ENCODE results near the gene SYT3. TPM values are rescaled to one million over a fixed set of nuclear protein-coding genes. Genes with fewer than 3 reads are reported as not detected.

SYT3 gene
- total and polyA plus RNA-seq, 7 donors = 0.07 to 0.26 (median 0.12) TPM; not detected in 4

- no peak within 1 kb of the TSS for H3K27ac ChIP-seq
- no peak within 1 kb of the TSS for H3K4me3 ChIP-seq
- intact Hi-C loops (cut with DNase I) = no loop called here
- no peak for DNase-seq
- ATAC-seq = no peak
- H3K36me3 ChIP-seq (ENCODE audit: insufficient read depth in 1 of 2, low read depth in 1 of 2) = no peaks in the 10 kb centered on the region
- TF ChIP-seq CTCF (IDR thresholded peaks at IDR 0.05) = no peak
- H3K9me3 ChIP-seq = no peaks in the 10 kb centered on the region
- peaks cover 0 to 41% (median 2%) of the 10 kb centered on the region in 3 donors for H3K27me3 ChIP-seq (ENCODE audit: insufficient read depth in 3 of 3, low read length in 2 of 3)
- WGBS, 3 donors = 17 to 24% (median 24%) methylated on average over 7 of the region's 7 CpGs
- no peaks in the 10 kb centered on the region for H3K4me1 ChIP-seq
These were observed 10.0 kb upstream of the SYT3 start, which contains the start of gene C19orf81 for GRCh38 chr19:50649433-50650391. Gene C19orf81 (plus strand): TSS chr19:50649445. CDS start chr19:50649445, 0 bp downstream.

DNA sequence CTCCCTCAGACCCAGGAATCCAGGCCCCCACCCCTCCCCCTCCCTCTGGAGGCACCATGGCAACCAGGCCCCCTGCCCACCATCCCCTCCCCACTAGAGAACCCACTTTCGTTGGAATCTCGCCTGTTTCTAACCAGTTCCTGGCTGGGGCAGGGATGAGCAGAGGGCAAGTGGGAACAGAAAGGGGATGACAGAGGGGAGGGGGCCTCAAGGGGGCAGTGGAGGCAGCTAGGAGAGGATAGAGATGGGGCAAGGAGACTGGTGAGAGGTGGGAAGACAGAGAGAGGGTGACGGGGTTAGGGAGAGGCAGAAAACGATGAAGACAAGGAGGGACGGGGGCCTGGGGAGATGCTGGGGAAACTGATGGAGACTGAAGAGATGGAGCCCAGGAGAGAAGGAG lies 9.0 kb upstream of the SYT3 start:
- ATAC-seq = no peak
- Histone ChIP-seq H3K27ac (no peak overlapping the region), H3K36me3 (ENCODE audit: insufficient read depth in 1 of 2, low read depth in 1 of 2) (no peaks in the 10 kb centered on the region), H3K27me3 (ENCODE audit: insufficient read depth in 3 of 3, low read length in 2 of 3) (peaks cover 0 to 51% (median 2%) of the 10 kb centered on the region in 3 donors), H3K4me3 (no peak overlapping the region), H3K4me1 (no peaks in the 10 kb centered on the region), H3K9me3 (no peaks in the 10 kb centered on the region)
- no peak for TF ChIP-seq CTCF (IDR thresholded peaks at IDR 0.05)
- no peak for DNase-seq
- WGBS, 3 donors = 39 to 46% (median 42%) methylated on average over 5 of the region's 5 CpGs
- intact Hi-C loops (cut with DNase I) = no loop called here

DNA sequence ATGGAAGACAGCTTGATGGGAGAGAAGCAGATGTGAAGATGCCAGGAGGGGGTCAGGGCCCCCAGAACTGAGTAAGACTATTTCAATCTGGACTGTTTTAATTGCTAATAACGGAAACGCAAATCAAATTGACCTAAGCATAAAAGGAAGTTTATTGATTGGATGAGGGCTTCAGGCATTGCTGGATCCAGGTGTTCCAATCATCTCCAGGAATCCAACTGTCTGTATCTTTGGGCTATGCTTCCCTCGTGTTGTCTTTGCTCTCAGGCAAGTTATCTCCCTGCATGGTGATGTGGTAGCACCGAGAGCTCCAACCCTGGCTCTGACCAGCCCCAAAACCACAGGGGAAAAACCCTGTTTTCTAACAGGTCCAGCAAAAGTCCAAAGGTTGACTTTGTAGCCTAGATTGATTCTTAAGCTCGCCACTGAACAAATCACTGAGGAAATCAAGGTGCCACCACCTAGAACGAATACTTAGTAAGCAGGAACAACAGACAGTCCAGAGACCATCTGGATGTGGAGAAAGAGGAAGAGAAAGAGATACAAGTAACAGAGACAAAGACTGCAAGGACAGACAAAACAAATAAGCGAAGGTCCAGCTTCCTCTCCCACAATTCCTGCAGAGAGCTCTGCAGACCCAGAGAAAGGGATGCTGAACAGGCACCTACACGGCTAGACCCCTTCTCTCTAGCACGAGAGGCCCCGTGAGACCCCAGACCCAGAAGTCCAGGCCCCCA lies 8.4 kb upstream of the SYT3 start:
- Histone ChIP-seq H3K27ac (no peak overlapping the region), H3K4me3 (no peak overlapping the region), H3K4me1 (no peaks in the 10 kb centered on the region), H3K9me3 (no peaks in the 10 kb centered on the region), H3K27me3 (ENCODE audit: insufficient read depth in 3 of 3, low read length in 2 of 3) (peaks cover 0 to 48% (median 2%) of the 10 kb centered on the region in 3 donors), H3K36me3 (ENCODE audit: insufficient read depth in 1 of 2, low read depth in 1 of 2) (no peaks in the 10 kb centered on the region)
- DNase-seq (no peak), ATAC-seq (no peak)
- 62 to 68% (median 66%) methylated on average over 10 of the region's 10 CpGs for WGBS, 3 donors
- TF ChIP-seq CTCF (IDR thresholded peaks at IDR 0.05) = no peak
- intact Hi-C loops (cut with DNase I) = no loop called here

DNA sequence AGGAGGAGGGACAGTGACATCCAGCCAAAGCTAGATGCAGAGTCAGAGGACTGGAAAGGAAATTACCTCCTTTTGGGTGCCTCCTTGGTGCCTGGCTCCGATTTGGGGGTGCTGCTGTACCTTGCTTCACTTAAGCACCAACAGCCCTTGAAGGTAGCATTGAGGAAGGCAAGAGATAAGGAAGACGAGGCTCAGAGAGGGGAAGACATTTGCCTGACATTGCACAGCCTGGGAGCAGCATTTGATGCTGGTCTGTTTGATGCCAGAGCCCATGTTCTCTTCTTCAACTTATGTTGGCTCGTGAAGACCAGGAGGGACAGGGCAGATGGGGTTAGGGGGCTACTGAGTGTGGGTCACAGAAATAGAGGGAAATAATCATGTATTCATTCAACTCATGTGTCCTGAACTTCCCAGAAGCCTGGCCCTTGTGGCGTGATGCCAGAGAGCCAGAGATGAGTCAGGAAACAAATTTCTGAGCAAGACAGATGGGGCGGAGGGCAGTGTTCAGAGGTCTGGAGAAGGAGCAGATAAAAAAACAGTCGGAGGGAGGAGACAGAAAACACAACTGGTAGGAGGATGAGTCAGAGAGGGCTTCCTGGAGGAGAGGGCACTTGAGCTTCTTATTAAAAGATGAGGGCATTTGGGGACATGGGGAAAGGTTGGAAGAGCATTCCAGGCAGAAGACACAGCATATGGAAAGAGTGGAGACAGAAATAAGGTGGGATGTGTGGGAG lies 6.6 kb upstream of the SYT3 start:
- no peak for TF ChIP-seq CTCF (IDR thresholded peaks at IDR 0.05)
- Histone ChIP-seq H3K36me3 (ENCODE audit: insufficient read depth in 1 of 2, low read depth in 1 of 2) (no peaks in the 10 kb centered on the region), H3K4me1 (no peaks in the 10 kb centered on the region), H3K4me3 (no peak overlapping the region), H3K9me3 (no peaks in the 10 kb centered on the region), H3K27ac (no peak overlapping the region), H3K27me3 (ENCODE audit: insufficient read depth in 3 of 3, low read length in 2 of 3) (peaks cover 0 to 37% (median 2%) of the 10 kb centered on the region in 3 donors)
- WGBS, 3 donors = 35 to 53% (median 42%) methylated on average over 6 of the region's 6 CpGs
- intact Hi-C loops (cut with DNase I) = no loop called here
- DNase-seq = no peak
- ATAC-seq = no peak
